H1 (cell line): Measurements from ENCODE around the gene COL26A1. TPM values are rescaled to one million over a fixed set of nuclear protein-coding genes. Genes with fewer than 3 reads are reported as not detected.

Source experiments
- CTCF ChIA-PET: fragments of 300-600 bp; sonication (Branson Sonifier 250); formaldehyde crosslinking; loops from one replicate; lab custom pipeline; 2021; ENCODE audit not compliant: partially characterized antibody; lab: Charles Lee
- POLR2A ChIA-PET: fragments of 300-600 bp; sonication (Branson Sonifier 250); formaldehyde crosslinking; loops from one replicate; lab custom pipeline; 2021; ENCODE audit warnings: inconsistent platforms; ENCODE audit not compliant: partially characterized antibody; lab: Charles Lee
- DNase-seq, 2 experiments: peaks; one replicate each; pipeline versions ENCODE4 v3.0.0 to v3.0.0-alpha.2; 2010 to 2022; ENCODE audit warnings: low spot score in 2 of 2, low read depth in 1 of 2, mixed read lengths in 1 of 2
- FAIRE-seq: peaks from 2 replicates; lab custom pipeline; 2011; peaks lifted over from hg19 to GRCh38; lab: Jason Lieb, UNC
- H2AFZ ChIP-seq: 2 replicates; pipeline ENCODE4 v1.8.1; 2012; ENCODE audit warnings: low read length, inconsistent platforms
- H2AK5ac ChIP-seq: 2 replicates; pipeline ENCODE4 v1.6.1; 2013; ENCODE audit warnings: low read depth, low read length
- H2BK120ac ChIP-seq: replicated peaks from 2 replicates; pipeline ENCODE3; 2013; ENCODE audit warnings: low read depth, low read length, inconsistent platforms
- H2BK12ac ChIP-seq: 2 replicates; pipeline ENCODE4 v1.6.1; 2013; ENCODE audit warnings: low read depth, low read length
- H2BK15ac ChIP-seq: 2 replicates; pipeline ENCODE4 v1.6.1; 2013; ENCODE audit warnings: low read length
- H2BK20ac ChIP-seq: 2 replicates; pipeline ENCODE4 v1.6.1; 2013; ENCODE audit warnings: low read length
- H2BK5ac ChIP-seq: 2 replicates; pipeline ENCODE4 v1.6.1; 2013; ENCODE audit warnings: low read depth, low read length
- H3K14ac ChIP-seq: 2 replicates; pipeline ENCODE4 v1.6.1; 2013; ENCODE audit warnings: inconsistent platforms; ENCODE audit not compliant: insufficient read length
- H3K18ac ChIP-seq: 2 replicates; pipeline ENCODE4 v1.6.1; 2013; ENCODE audit warnings: low read length; ENCODE audit errors: extremely low read depth
- H3K23ac ChIP-seq: 2 replicates; pipeline ENCODE4 v1.6.1; 2013; ENCODE audit warnings: inconsistent platforms; ENCODE audit not compliant: insufficient read length
- H3K23me2 ChIP-seq: 2 replicates; pipeline ENCODE4 v1.6.1; 2013; ENCODE audit warnings: low read depth, low read length
- H3K27ac ChIP-seq: 2 replicates; pipeline ENCODE4 v1.6.1; 2011; ENCODE audit warnings: low read depth, low read length, inconsistent platforms
- H3K27me3 ChIP-seq, 4 experiments: replicated peaks in 1 of 4; 1 replicate in 1 of 4; 2 replicates in 3 of 4; pipeline versions ENCODE4 v1.6.1 to v1.8.1; 2011 to 2013; ENCODE audit warnings: low read length in 3 of 4, mild to moderate bottlenecking in 3 of 4, inconsistent platforms in 2 of 4, mixed read lengths in 2 of 4, moderate library complexity in 1 of 4; ENCODE audit not compliant: control insufficient read depth in 3 of 4, insufficient read depth in 3 of 4; ENCODE audit errors: extremely low read depth in 1 of 4
- H3K36me3 ChIP-seq, 4 experiments: 2 replicates each; pipeline versions ENCODE4 v1.6.1 to v1.8.1; 2011 to 2013; ENCODE audit warnings: mild to moderate bottlenecking in 4 of 4, low read length in 3 of 4, moderate library complexity in 2 of 4, control low read depth in 1 of 4, inconsistent platforms in 1 of 4; ENCODE audit not compliant: insufficient read depth in 4 of 4, control insufficient read depth in 2 of 4
- H3K4ac ChIP-seq: replicated peaks from 2 replicates; pipeline ENCODE3; 2013; ENCODE audit warnings: low read length, low read depth, mixed read lengths, inconsistent platforms; ENCODE audit not compliant: insufficient read length
- H3K4me1 ChIP-seq, 4 experiments: replicated peaks in 1 of 4; 1 replicate in 1 of 4; 2 replicates in 3 of 4; pipeline versions ENCODE4 v1.6.1 to v1.8.1; 2011 to 2013; ENCODE audit warnings: low read length in 3 of 4, inconsistent platforms in 2 of 4, mixed read lengths in 1 of 4; ENCODE audit not compliant: insufficient read depth in 4 of 4, control insufficient read depth in 3 of 4
- H3K4me2 ChIP-seq, 2 experiments: 2 replicates each; pipeline versions ENCODE4 v1.6.1 to v1.8.1; 2011 to 2013; ENCODE audit warnings: low read depth in 2 of 2, low read length in 2 of 2, control low read depth in 1 of 2, inconsistent platforms in 1 of 2, mild to moderate bottlenecking in 1 of 2; ENCODE audit not compliant: insufficient read depth in 1 of 2
- H3K4me3 ChIP-seq, 4 experiments: fragments of 200-600, 300-600 bp in 1 of 4; sonication (generic), shearing (Covaris generic), sonication (Bioruptor Twin) in 1 of 4; 2 replicates each; pipeline versions ENCODE4 v1.5.1 to v1.8.1; 2011 to 2016; ENCODE audit warnings: low read length in 4 of 4, low read depth in 3 of 4, control low read depth in 2 of 4, inconsistent platforms in 2 of 4, mild to moderate bottlenecking in 2 of 4, mixed read lengths in 1 of 4, moderate library complexity in 1 of 4; ENCODE audit not compliant: insufficient read depth in 2 of 4; ENCODE audit errors: extremely low read depth in 1 of 4
- H3K56ac ChIP-seq: replicated peaks from 2 replicates; pipeline ENCODE3; 2013; ENCODE audit warnings: low read depth, mild to moderate bottlenecking, mixed read lengths, low read length, inconsistent platforms; ENCODE audit not compliant: insufficient read length
- H3K79me1 ChIP-seq: 2 replicates; pipeline ENCODE4 v1.6.1; 2013; ENCODE audit warnings: low read depth, low read length, control low read depth
- H3K79me2 ChIP-seq, 2 experiments: 2 replicates each; pipeline versions ENCODE4 v1.6.1 to v1.8.1; 2012 to 2013; ENCODE audit warnings: low read length in 2 of 2, mild to moderate bottlenecking in 2 of 2, inconsistent platforms in 1 of 2; ENCODE audit not compliant: insufficient read depth in 2 of 2, control insufficient read depth in 1 of 2
- H3K9ac ChIP-seq, 4 experiments: replicated peaks in 1 of 4; 1 replicate in 1 of 4; 2 replicates in 3 of 4; pipeline versions ENCODE4 v1.6.1 to v1.8.1; 2011 to 2013; ENCODE audit warnings: low read depth in 3 of 4, low read length in 3 of 4, control low read depth in 2 of 4, mild to moderate bottlenecking in 2 of 4, moderate library complexity in 2 of 4, inconsistent platforms in 1 of 4; ENCODE audit errors: extremely low read depth in 1 of 4
- H3K9me3 ChIP-seq, 2 experiments: 2 replicates each; pipeline versions ENCODE4 v1.6.1 to v1.8.1; 2012 to 2013; ENCODE audit warnings: mild to moderate bottlenecking in 2 of 2, moderate library complexity in 2 of 2, control low read depth in 1 of 2, inconsistent platforms in 1 of 2, low read depth in 1 of 2, low read length in 1 of 2, mixed read lengths in 1 of 2; ENCODE audit not compliant: insufficient read depth in 2 of 2
- H4K20me1 ChIP-seq, 2 experiments: replicated peaks in 1 of 2; 2 replicates each; pipeline versions ENCODE3 to v1.8.1; 2011 to 2013; ENCODE audit warnings: inconsistent platforms in 2 of 2, low read length in 2 of 2, mild to moderate bottlenecking in 1 of 2; ENCODE audit not compliant: insufficient read depth in 2 of 2, control insufficient read depth in 1 of 2
- H4K5ac ChIP-seq: 2 replicates; pipeline ENCODE4 v1.6.1; 2013; ENCODE audit warnings: low read length, low read depth, mixed read lengths, inconsistent platforms; ENCODE audit not compliant: insufficient read length
- H4K8ac ChIP-seq: 2 replicates; pipeline ENCODE4 v1.8.0; 2013; ENCODE audit warnings: mild to moderate bottlenecking, moderate library complexity, low read length, inconsistent platforms; ENCODE audit not compliant: insufficient read depth; ENCODE audit errors: extremely low read depth
- H4K91ac ChIP-seq: replicated peaks from 2 replicates; pipeline ENCODE3; 2013; ENCODE audit warnings: low read length, mixed read lengths, inconsistent platforms; ENCODE audit not compliant: insufficient read length
- ASH2L ChIP-seq: fragments of 200-600, 300-600 bp; sonication (generic); IDR thresholded peaks from one replicate; pipeline ENCODE4 v1.7.1; 2017; ENCODE audit warnings: low read length
- CBX5 ChIP-seq: fragments of 300-800, 300-1000 bp; sonication (generic); IDR thresholded peaks from 2 replicates; pipeline ENCODE4 v1.7.1; 2016; ENCODE audit warnings: antibody characterized with exemption, low read length, low read depth
- CHD1 ChIP-seq: IDR thresholded peaks from 2 replicates; pipeline ENCODE4 v1.6.1; 2012; ENCODE audit warnings: low read depth, low read length, improper control_type of control experiment
- EZH2 ChIP-seq: fragments of 200-600 bp; sonication (generic); IDR thresholded peaks from 2 replicates; pipeline ENCODE4 v1.7.1; 2012; ENCODE audit warnings: low read depth, mild to moderate bottlenecking, moderate library complexity, low read length, inconsistent platforms; ENCODE audit not compliant: severe bottlenecking
- JUN ChIP-seq: IDR thresholded peaks from 2 replicates; pipeline ENCODE4 v1.6.1; 2011; ENCODE audit warnings: low read depth, mild to moderate bottlenecking, improper control_type of control experiment, low read length
- KDM4A ChIP-seq: IDR thresholded peaks from one replicate; pipeline ENCODE4 v1.7.1; 2012; ENCODE audit warnings: low read depth, mild to moderate bottlenecking, moderate library complexity, low read length, inconsistent platforms; ENCODE audit not compliant: severe bottlenecking
- KDM5A ChIP-seq: fragments of 200-600 bp; IDR thresholded peaks from 2 replicates; pipeline ENCODE4 v1.7.1; 2012; ENCODE audit warnings: mild to moderate bottlenecking, low read length, inconsistent platforms, mixed read lengths
- NANOG ChIP-seq: IDR thresholded peaks from 2 replicates; pipeline ENCODE4 v1.6.1; 2011; ENCODE audit warnings: low read length, low read depth, mild to moderate bottlenecking, inconsistent platforms; ENCODE audit not compliant: insufficient read depth, poor library complexity, severe bottlenecking
- POLR2A ChIP-seq, 2 experiments: IDR thresholded peaks; 1 replicate in 1 of 2; 2 replicates in 1 of 2; pipeline ENCODE4 v1.6.1; 2011; ENCODE audit warnings: low read depth in 2 of 2, low read length in 2 of 2, mild to moderate bottlenecking in 2 of 2; ENCODE audit errors: control extremely low read depth in 1 of 2
- RFX5 ChIP-seq: IDR thresholded peaks from 2 replicates; pipeline ENCODE4 v1.6.1; 2011; ENCODE audit warnings: low read depth, low read length, improper control_type of control experiment, borderline replicate concordance
- SIRT6 ChIP-seq: IDR thresholded peaks from one replicate; pipeline ENCODE4 v1.7.1; 2012; ENCODE audit warnings: low read length, inconsistent platforms
- SIX5 ChIP-seq: IDR thresholded peaks from 2 replicates; pipeline ENCODE4 v1.6.1; 2011; ENCODE audit warnings: mild to moderate bottlenecking, low read depth, low read length
- TBP ChIP-seq: IDR thresholded peaks from 2 replicates; pipeline ENCODE4 v1.6.1; 2011; ENCODE audit warnings: low read depth, low read length, improper control_type of control experiment
- TCF12 ChIP-seq: IDR thresholded peaks from 2 replicates; pipeline ENCODE4 v1.6.1; 2011; ENCODE audit warnings: low read depth, mild to moderate bottlenecking, low read length
- WGBS, 2 experiments: shearing (Covaris generic) in 1 of 2; methylation state at CpG; one replicate each; pipeline versions ENCODE4 v1.1.6 to v1.1.7; 2013 to 2015; ENCODE audit warnings: low lambda C conversion rate in 2 of 2, mixed read lengths in 2 of 2, inconsistent platforms in 1 of 2, low coverage in 1 of 2, missing lambda C conversion rate in 1 of 2; ENCODE audit not compliant: insufficient replicate concordance in 2 of 2, insufficient coverage in 1 of 2, insufficient read length in 1 of 2; ENCODE audit errors: extremely low coverage in 1 of 2, missing lambda C conversion rate in 1 of 2; 5-methylcytosine and 5-hydroxymethylcytosine counted together
- polyA plus RNA-seq, 7 experiments: library from polyadenylated mRNA; depleted of rRNA in 3 of 7; stranded (reverse) in 5 of 7; unstranded in 2 of 7; fragments of >200 nt in 5 of 7; fragments of 200-250 nt in 2 of 7; gene quantifications; 1 replicate in 5 of 7; 2 replicates in 1 of 7; 4 replicates in 1 of 7; pipeline versions ENCODE4 v1.2.1 to v1.2.3, GENCODE V29; 2011 to 2013; ENCODE audit warnings: missing spikeins in 2 of 7, mixed read lengths in 2 of 7
- total RNA-seq: library from RNA; stranded (reverse); fragmentation: NEBNext Ultra II Directional; extraction: Animal tissue kit (Norgen Biotek cat#: 25700); gene quantifications from 2 replicates; pipeline ENCODE4 v1.2.1, GENCODE V29; 2021

COL26A1 gene
- total and polyA plus RNA-seq, 2 of the 8 experiments (the other 6 are each of a cell fraction or from before 2014, with no cell fraction given): 51.1 to 68.8 TPM

DNA sequence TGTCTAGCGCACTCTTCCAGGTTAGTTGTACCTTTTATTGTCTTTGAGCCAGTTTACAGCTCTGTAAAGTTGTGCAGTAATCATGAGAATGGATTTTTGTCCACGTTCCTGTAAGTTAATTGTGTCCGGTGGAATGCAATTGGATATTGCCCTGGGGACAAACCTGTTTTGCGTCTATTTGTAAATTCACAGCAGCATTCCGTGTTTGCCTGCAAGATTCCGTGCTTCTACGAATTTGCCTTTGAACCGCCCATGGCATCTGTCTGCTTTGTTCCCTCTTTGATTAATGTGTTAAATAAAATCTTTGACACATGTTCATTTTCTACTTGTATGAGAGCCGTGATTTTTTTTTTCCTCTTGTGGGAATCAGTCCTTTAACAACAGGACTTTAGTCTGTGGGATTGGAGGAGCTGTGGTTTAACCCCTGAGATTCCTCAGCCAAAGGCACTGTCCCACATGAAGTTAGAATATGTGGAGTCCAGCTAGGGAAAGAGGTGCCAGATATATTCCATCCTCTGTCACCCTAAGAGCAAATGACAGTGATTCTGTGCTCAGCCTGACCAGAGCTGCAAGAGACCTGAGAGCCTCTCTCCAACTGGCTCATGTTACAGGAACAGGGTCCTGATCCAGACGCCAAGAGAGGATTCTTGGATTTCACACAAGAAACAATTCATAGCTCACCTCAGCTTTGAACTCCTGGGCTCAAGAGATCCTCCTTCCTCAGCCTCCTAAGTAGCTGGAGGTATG, 126.3 kb downstream of the COL26A1 start:
- Histone ChIP-seq H3K36me3 (no peaks in the 10 kb centered on the region), H3K27me3 (0 out of 7 replicates have a peak, but pooled peaks cover 0 to 2% (median 0%) of the 10 kb centered on the region in 4 experiments), H4K91ac (no peak overlapping the region), H3K9ac (no peak overlapping the region), H2BK12ac (no peak overlapping the region), H3K79me1 (no peaks in the 10 kb centered on the region), H3K23me2 (no peaks in the 10 kb centered on the region), H3K14ac (no peak overlapping the region), H3K18ac (no peak overlapping the region), H2BK15ac (no peak overlapping the region), H3K79me2 (no peaks in the 10 kb centered on the region), H2AFZ (no peak overlapping the region), H4K5ac (no peak overlapping the region), H2AK5ac (no peak overlapping the region; the same call in 1 of the 2 replicates), H3K9me3 (no peaks in the 10 kb centered on the region), H3K23ac (no peak overlapping the region), H2BK120ac (no peak overlapping the region), H3K4me2 (no peak overlapping the region), H3K4ac (no peak overlapping the region), H4K8ac (no peak overlapping the region), H3K4me3 (no peak overlapping the region), H3K4me1 (peaks cover 11 to 21% (median 15%) of the 10 kb centered on the region in 4 experiments), H2BK20ac (no peak overlapping the region), H3K27ac (no peak overlapping the region), H4K20me1 (no peaks in the 10 kb centered on the region), H3K56ac (no peak overlapping the region), H2BK5ac (no peak overlapping the region)
- CTCF ChIA-PET: interaction anchor here (0.6 to 1.3 kb wide), 4 partner anchors 10 to 78 kb away, joined by 3 read pairs; no protein-coding TSS in a partner anchor
- DNase-seq: no peak
- 77% methylated on average over 10 of the region's 10 CpGs; no CpG with 5 or more reads in 1 of the 2 experiments for WGBS, 2 experiments
- FAIRE-seq: no peak
- POLR2A ChIA-PET: interaction anchor here (0.9 kb wide), 1 partner anchor 9 kb away, joined by 3 read pairs; no protein-coding TSS in a partner anchor
- TF ChIP-seq TCF12 (no peak), RFX5 (no peak), CBX5 (no peak), SIRT6 (no peak), NANOG (no peak), CHD1 (no peak), SIX5 (no peak), KDM5A (no peak), POLR2A (IDR thresholded peaks at IDR 0.05; ENCODE audit: control extremely low read depth in 1 of 2, low read depth in 2 of 2, low read length in 2 of 2) (no peak), TBP (no peak), EZH2 (no peak), JUN (no peak), KDM4A (no peak), ASH2L (no peak)
